H4 (cell line): ENCODE measurements around the gene IKBKG. TPM values are rescaled to one million over a fixed set of nuclear protein-coding genes. Genes with fewer than 3 reads are reported as not detected.
"Not testable (repeated sequence)": the region's sequence is repeated elsewhere in the genome, so short reads cannot be mapped to it uniquely, and the experiment has no call there.

Experiments used
- DNase-seq: peaks from one replicate; pipeline ENCODE4 v3.0.0-alpha.2; 2015; ENCODE audit warnings: low spot score
- total RNA-seq: library from RNA; depleted of rRNA; stranded (reverse); fragments of >200 nt; shearing (Covaris generic); gene quantifications from 2 replicates; pipeline ENCODE4 v1.2.3, GENCODE V29; 2014; rRNA removed

IKBKG gene, protein sequence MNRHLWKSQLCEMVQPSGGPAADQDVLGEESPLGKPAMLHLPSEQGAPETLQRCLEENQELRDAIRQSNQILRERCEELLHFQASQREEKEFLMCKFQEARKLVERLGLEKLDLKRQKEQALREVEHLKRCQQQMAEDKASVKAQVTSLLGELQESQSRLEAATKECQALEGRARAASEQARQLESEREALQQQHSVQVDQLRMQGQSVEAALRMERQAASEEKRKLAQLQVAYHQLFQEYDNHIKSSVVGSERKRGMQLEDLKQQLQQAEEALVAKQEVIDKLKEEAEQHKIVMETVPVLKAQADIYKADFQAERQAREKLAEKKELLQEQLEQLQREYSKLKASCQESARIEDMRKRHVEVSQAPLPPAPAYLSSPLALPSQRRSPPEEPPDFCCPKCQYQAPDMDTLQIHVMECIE
- 20.1 and 23.0 TPM in 2 replicates for total RNA-seq

DNA sequence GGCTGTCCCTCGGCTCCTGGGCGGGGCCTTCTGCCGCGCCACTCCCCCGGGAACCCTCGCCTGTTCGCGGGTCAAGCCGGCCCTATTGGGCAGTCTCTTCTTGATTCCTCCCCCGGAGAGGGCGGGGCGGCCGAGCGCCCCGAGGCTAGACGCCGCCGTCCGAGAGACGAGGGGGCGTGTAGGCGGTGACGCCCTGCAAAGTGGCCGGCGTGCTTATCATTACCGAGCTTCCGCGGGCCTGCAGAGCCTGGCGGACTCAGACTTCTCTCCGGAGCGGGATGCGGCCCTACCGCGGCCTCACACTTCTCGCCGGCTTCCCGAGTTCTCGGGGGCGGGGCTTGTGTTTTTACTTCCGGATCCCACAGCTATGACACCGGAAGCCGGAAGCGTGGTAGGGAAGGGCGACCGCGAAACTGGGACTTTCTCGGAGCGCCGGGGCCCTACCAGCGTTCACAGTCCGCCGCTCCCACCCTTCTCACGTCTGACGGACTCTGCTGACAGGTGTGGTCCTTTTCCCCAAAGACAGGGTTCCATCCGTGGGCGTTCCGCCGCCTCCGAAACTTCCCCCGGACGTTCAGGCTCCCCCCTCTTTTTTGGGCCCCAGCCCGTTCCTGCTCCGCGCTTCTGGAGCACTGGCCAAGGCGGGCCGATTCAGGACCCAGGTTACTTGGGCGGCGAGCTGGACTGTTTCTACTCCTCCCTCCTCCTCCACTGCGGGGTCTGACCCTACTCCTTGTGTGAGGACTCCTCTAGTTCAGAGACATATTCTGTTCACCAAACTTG lies at the start of gene IKBKG:
TSS of gene IKBKG (plus strand) at position 376 of the 783 bp plus-strand sequence. CDS start 4,383 bp downstream, outside the sequence.
- peak; percentile 80 for DNase-seq

DNA sequence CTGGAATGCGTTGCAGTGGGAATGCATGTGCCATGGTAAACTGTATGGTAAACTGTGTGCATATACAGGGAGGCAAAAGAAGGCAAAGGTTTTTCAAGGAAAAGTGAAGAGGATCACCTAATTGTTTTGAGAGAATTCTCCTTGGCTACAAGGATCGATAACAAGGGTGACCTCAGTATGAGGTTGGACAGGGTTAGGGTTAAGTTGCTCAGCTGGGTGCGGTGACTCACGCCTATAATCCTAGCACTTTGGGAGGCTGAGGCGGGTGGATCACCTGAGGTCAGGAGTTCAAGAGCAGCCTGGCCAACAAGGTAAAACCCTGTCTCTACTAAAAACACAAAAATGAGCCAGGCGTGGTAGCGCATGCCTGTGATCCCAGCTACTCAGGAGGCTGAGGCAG lies 46.0 kb upstream of the IKBKG start:
- DNase-seq = not testable (repeated sequence)

DNA sequence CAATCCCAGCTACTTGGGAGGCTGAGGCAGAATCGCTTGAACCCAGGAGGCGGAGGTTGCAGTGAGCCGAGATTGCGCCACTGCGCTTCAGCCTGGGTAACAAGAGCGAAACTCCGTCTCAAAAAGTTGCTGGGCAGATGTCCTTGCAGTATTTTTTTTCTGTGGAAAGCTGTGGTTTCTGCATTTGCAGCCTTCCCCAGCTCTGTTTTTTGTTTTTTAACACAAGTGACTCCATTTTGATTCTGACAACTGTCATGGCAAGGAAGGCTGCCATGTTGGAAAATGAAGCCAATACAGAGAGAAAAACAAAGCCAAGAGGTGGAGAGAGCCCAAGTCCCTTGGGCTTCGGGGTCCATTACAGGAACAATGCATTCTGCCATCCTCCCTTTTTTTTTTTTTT lies 45.3 kb upstream of the IKBKG start:
- no peak for DNase-seq

DNA sequence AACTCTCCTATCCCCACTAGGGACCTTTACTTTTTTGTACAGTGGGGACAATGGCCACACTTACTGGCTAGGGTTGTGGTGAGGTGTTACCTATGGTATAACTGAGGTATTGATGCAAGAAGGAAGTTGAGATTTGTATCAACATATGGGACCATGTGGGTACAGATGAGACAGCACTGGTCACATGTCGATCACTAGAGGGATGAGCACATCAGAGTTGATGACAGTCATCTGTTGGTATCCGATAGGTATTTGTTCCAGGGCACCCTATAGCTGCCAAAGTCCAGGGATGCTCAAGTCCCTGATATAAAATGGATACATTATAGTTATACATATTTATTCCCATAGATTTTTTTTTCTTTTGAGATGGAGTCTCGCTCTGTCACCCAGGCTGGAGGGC lies 44.4 kb upstream of the IKBKG start:
- no peak for DNase-seq

DNA sequence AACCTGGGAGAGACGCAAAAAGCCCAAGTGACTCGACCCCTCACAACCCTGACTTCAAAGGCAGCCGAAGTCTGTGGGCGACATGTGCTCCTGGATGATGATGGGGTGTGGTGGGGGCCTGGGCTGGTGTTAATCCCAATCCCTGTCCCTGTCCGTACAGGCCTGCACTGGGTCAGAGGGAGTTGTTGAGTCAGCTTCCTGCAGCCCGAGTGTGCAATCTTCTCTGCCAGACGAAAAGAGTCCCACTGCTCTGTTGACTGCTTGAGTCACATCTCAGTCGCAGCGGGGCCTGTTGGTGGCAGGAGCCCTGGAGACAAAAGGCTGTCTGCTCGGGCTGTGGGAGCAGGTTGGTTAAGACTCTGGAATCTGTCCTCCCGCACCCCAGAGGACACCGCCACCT lies 41.7 kb upstream of the IKBKG start:
- DNase-seq = no peak

DNA sequence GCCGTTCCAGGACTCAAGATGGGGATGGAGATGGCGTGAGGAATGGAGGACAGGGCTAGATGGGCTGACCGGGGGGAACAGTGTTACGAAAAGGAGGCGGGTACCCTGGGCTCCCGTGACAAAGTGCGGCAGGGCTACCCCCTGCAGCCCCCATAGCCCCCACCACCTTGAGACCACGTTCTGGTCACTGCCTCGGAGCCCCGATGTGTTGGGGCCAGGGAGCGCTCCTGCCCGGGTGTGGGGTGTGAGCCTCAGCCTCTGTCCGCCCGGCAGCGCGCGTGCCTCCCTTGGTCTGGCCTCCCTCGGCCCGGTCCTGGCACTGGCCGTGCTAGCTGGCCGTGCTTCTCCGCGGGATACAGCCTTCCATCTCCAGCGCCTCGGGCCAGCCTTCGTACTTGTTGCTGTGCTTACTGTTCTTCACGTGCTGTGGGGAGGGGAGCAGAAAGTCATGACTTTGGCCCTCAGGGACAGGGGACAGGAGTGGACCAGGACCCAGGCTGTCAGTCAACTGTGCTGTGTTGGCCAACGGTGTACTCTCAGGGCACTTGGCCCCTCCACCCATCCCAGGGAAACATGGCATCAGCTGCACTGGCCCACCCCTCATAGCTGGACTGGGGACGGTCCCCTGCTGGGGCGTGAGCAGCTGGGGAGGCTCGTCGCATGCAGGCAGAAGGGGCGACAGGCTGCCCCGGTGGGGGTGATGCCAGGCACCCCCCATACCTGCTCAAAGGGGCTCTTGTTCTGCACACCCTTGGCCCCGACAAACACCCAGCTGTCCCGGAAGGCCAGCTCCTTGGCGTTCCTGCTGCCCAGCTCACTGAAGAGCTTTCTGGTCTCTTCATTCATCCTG lies 40.7 kb upstream of the IKBKG start:
- DNase-seq = no peak

DNA sequence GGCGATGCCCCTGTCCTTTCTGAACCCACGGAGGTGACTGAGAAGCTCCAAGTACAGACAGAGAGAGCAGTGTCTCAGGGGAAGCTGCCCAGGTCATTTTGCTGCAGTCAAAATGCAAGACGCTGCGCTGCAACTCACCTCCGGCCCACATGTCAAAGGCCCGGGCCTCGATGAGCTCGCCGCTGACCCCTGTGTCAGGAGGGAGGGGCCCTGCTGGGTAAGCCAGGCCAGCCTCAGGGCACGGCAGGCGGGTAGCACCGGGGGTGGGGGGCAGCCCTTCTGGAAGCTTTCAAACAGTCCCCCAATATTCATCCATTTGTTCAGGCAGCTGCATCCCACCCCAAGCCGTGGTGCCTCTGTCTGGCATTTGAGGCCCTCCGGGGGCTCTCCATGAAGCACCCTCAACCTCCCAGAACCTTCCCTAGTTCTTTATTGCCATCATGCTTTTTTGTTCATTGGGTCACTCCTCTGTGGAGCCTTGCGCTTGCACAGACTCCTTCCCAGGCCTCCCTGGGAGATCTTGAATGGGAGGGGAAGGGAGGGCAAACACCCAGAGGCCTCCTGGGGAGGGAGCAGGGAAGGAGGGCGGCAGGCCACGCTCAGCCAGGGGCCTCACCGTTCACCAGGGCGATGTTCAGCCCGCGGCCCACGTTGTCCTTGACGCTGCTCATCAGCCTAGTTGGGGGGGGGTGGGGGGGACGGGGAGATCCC lies 39.6 kb upstream of the IKBKG start:
- no peak for DNase-seq

DNA sequence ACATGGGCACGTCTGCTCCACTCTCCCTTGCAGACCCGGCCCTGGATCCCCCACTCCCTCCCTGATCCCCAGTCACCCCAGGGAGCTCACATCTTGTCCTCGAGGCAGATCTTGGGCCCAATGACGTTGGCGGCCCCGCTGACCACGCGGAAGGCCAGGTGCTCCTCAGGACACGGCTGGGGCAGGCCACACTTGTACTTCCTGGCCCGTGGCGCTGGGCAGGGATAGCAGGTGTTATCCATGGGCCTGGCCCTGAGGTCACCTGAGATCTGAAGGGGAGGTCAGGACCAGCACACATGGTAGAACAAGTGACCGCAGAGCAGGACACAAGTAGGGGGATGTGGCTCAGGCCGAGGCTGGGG lies 39.1 kb upstream of the IKBKG start:
- DNase-seq = no peak

DNA sequence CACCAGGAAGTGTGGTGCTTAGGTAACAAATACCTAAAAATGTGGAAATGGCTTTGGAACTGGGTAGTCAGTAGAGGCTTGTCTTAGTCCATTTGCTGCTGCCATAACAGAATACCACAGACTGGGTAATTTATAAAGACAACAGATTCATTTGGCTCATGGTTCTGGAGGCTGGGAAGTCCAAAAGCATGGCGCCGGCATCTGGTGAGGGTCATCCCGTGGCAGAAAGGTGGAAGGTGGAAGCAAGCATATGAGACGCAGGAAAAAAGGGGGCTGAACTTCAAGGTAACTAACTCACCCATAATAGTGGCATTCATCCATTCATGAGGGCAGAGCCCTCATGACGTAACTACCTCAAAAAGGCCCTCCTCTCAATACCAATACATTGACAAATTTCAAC lies 38.0 kb upstream of the IKBKG start:
- DNase-seq = no peak

DNA sequence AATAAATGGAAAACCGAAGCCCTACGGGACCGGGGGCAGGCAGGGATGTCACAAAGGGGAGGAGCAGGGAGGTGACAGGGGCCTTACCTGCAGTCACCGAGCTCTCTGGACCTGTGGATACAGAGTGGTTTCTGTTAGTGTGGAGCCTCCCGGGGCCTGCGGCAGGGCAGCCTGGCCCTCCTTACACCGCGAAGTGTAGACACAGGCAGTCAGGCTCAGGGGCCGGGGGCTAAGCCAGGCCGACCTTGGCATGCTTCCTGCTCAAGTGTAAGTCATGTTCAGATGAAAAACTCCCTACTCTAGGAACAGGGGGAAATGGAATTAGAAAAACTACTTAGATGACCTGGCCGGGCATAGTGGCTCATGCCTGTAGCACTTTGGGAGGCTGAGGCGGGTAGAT lies 35.7 kb upstream of the IKBKG start:
- DNase-seq = no peak

DNA sequence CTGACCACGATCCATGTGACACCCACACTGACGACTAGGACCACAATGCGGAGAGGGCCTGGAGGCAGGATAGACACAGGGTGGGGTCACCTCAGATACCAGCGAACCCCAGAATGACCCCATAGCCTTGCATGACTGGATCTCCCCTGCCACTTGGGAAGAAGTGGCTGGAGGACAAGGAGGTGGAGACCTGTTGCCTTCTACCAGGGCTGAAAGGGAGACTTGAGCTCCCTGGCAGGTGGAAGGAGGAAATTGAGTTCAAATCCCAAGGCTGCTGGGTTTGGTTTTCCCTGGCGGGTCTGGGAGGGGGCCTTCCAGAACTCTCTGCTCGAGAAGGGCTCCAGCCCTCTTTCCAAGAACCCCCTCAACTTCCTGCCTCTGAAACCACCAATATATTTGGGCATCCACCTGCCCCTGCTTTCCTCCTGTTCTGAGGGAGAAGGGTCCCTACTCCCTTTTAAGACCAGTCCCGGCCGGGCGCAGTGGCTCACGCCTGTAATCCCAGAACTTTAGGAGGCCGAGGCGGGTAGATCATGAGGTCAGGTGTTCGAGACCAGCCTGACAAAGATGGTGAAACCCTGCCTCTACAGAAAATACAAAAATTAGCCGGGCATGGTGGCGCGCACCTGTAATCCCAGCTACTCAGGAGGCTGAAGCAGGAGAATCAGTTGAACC lies 34.4 kb upstream of the IKBKG start:
- no peak for DNase-seq

DNA sequence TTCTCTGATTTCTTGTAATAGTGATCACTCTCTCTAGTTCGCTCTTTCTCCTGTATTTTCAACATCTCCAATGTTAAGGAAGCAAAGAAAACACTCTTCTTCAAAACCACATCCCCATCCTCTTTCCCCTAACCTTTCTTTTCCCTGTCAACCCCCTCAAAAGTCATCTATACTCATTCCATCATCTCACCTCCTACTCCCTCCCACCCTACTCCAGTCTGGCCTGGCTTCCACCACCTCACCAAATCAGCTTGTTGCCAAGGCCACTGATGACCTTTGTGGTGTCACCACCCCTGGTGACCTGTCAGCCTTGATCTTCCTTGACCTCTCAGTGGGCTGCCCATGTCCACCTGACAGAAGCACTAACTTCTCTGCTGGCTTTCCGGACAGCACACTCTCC lies 33.7 kb upstream of the IKBKG start:
- DNase-seq = no peak

DNA sequence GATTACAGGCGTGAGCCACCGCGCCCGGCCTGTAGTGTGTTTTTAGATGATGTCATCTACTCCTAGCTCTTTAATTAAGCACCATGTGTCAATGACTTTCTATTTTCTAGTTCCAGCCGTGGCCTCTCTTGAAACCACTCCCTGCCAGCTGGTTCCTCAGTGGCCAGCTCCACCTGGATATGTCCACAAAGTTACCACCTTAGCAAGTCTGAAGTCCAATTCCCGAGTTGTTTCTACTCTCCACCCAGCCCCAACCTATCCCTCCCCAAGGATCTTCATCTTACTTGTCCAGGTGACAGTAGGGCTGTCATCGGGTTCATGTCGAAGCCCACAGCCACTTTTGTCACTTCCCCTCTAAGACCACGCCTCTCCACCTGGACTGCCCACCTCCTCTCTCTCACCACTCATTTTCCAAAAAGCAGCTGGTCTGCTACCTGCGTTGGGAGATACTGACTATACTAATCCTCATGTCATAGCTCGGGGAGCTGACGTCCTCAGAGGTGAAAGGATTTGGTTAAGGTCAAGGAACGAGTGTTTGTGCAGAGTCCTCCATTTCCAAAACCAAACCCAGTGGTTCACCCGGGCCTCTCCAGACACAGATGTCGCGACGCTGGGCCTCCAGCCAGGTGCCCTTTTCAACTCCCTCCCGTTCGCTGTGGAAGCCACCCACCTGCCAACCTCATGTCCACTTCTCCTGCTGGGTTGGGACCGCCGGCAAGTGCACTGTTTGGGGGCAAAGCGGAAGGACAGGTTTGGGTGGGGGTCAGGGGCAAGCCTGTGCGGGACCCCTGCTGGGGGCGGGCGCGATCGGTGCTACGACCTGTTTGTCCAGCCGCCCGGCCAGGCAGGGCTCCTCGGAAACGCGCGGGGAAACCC lies 32.1 kb upstream of the IKBKG start:
- no peak for DNase-seq

DNA sequence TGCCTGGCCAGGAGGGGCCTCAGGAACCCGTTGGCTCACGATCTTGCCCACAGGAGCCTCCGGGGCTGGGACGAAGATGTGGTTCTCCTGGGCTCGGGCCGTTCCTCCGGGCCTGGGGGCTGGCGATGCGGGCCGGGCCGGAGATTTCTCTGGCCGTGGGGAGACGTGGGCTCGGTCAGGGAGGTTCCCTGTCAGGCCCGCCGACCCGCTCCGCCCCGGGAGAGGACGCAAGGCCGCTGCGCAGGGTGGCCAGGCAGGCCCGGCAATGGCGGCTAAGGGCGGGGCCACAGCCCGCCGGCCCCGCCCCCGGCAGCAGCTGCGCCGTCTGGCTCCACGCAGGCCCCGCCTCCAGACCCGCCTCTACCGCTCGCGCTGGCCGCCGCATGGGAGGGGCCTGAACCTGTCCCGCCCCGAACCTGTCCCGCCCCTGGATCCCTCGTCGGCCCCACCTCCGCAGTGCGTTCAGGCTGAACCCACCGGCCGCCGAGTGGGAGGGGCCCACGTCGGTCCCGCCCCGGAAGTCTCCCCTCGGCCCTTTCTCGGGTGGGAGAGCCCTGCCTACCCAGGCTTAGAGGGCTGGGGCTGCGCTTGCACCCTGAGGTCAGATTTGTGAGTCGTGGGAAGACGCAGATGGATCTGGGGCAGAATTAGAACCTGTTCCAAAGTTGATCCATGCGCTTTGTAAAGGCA lies 31.3 kb upstream of the IKBKG start, which contains the start of gene FAM3A:
TSS of gene FAM3A (minus strand) at position 267 of the 690 bp plus-strand sequence. CDS start 460 bp downstream, outside the sequence.
- peak; percentile 63 for DNase-seq

DNA sequence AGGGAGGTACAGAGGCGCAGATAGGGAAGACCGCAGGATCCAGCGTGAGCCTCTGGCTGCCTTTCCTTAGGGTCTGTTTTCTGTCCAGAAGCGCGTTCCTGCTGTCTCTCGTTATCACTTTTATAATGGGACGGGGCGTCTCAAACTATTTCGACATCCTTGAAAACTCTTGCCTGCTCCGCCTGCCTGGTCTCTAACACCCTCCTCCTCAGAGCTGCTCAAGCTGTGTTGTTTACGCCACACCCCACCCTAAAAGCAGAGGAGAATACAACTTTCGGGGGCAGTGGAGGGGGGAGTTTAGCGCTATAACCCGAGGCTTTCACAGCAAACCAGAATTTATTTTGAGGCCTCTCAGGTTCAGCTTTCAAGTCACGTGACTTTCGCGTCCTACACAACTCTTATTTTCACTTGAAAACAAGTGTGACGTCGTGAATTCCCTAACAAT lies 30.7 kb upstream of the IKBKG start:
- no peak for DNase-seq

DNA sequence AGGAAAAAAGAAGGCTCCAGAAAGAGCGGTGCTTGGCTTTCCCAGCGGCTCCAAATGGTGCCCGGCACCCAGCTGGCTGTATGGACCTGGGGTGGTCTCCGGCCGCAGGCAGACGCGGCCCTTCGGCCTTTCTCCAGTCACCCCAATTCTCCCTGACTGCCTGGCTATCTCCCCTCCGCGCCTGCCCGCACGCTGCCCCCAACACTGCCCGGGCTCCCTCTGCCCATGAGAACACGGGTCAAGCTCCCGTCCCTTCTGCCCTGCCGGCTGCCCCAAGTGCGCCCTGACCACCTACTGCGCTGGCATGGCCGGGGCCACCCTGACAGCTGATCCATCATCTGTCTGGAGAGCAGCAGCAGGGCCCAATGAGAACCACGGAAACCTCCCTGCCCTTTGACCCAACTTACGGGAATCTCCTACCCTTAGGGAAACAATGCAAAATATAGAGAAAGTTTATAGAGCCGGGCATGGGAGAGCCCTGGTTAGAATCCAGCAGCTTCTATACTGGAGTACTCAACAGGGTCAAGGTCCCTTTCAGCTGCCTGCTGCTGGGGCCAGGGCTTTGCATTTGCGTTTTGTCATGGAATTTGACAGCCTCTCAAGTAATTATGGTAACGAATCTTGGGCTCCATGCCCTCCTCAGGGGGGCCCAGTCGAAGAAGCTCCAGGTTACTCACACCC lies 30.2 kb upstream of the IKBKG start:
- DNase-seq = no peak

DNA sequence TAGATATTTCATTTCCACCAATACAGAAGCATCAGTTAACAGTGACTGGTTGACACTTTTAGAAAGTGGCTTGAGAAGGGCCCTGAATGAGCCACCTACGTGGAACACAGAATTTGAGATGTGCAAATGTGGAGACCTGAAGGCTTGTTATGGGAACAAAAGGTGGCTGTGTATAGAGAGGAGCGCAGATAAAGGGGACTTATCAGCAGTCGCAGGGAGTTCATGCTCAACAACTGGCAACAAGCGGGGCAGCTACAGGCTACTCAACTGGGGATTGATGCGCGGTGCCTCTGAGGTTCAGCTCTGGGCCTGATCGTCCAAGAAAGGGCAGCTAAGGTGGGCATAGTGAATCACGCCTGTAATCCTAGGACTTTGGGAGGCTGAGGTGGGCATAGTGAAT lies 28.0 kb upstream of the IKBKG start:
- no peak for DNase-seq
